Prostate gland (tissue), 2 donors: Measurements from ENCODE around the gene METTL4.

ENCODE experiments used
- CTCF ChIP-seq, 4 experiments: fragments of 200-600 bp in 2 of 4; fragments of 450-650 bp in 2 of 4; sonication (generic) in 2 of 4; IDR thresholded peaks; 1 replicate in 3 of 4; 2 replicates in 1 of 4; pipeline ENCODE4 v1.5.1; 2016 to 2019; ENCODE audit warnings: antibody characterized with exemption in 4 of 4, mild to moderate bottlenecking in 2 of 4, moderate library complexity in 2 of 4
- POLR2A ChIP-seq: fragments of 450-650 bp; IDR thresholded peaks from one replicate; pipeline ENCODE4 v1.6.1; 2016; ENCODE audit warnings: antibody characterized with exemption, mild to moderate bottlenecking
- POLR2AphosphoS5 ChIP-seq: sonication (generic); formaldehyde crosslinking; IDR thresholded peaks from one replicate; pipeline ENCODE4 v1.6.1; 2017; ENCODE audit warnings: antibody characterized with exemption

- TF ChIP-seq POLR2AphosphoS5 (no peak), CTCF (IDR thresholded peaks at IDR 0.05) (no peak), POLR2A (no peak)
Observed at GRCh38 chr18:2494921-2495320, 76.4 kb downstream of the METTL4 start.
